ENCODE results near the gene ZFP42.

- TF ChIP-seq CTCF (IDR thresholded peaks at IDR 0.05) (no peak), POLR2A (IDR thresholded peaks at IDR 0.05) (no peak)
Observed at GRCh38 chr4:188016754-188017153, 21.2 kb downstream of the ZFP42 start.
